ENCODE results near the gene HS1BP3. TPM values are rescaled to one million over a fixed set of nuclear protein-coding genes. Genes with fewer than 3 reads are reported as not detected.

The HS1BP3 gene
- total RNA-seq, 2 experiments from 2014 or later, result 8.8 to 10.1 TPM

DNA sequence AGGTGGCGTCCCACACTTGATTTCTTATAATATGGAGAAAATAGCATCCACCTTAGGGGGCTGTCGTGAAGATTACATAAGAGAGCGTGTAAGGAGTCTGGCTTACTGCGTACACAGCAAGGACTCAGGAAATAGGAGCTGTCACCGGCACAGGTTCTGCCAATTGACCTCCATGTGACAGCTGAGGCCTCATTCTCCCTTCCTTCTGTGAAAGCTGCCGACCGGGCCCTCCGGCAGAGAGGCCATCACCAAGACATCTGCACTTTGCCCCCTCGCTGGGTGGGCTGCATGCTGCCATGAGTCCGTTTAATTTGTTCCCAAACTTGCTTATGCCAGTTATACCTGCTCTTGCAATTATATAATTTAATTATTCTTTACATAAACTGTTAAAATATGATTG is 27.7 kb downstream of the HS1BP3 start:
- H3K27me3 ChIP-seq (ENCODE audit: control insufficient read depth in 1 of 2, insufficient read depth in 2 of 2, low read length in 2 of 2), result no peaks in the 10 kb centered on the region
- Mint-ChIP-seq H3K4me1 (ENCODE audit: low read depth) (no peaks in the 10 kb centered on the region), H3K27me3 (no peaks in the 10 kb centered on the region), H3K4me3 (no peak overlapping the region), H3K9me3 (no peaks in the 10 kb centered on the region), H3K27ac (no peak overlapping the region), H3K36me3 (ENCODE audit: low read depth) (peaks cover 44% of the 10 kb centered on the region)
- ChIA-PET POLR2A (no interaction called here), CTCF (no interaction called here)
- no peaks in the 10 kb centered on the region for H3K4me1 ChIP-seq (ENCODE audit: insufficient read depth, low read length)
- intact Hi-C loops (cut with DNase I, micrococcal nuclease), result no loop called here
- H3K36me3 ChIP-seq (ENCODE audit: insufficient read depth, low read length), result peaks cover 47% of the 10 kb centered on the region
- TF ChIP-seq, protein P1, sequence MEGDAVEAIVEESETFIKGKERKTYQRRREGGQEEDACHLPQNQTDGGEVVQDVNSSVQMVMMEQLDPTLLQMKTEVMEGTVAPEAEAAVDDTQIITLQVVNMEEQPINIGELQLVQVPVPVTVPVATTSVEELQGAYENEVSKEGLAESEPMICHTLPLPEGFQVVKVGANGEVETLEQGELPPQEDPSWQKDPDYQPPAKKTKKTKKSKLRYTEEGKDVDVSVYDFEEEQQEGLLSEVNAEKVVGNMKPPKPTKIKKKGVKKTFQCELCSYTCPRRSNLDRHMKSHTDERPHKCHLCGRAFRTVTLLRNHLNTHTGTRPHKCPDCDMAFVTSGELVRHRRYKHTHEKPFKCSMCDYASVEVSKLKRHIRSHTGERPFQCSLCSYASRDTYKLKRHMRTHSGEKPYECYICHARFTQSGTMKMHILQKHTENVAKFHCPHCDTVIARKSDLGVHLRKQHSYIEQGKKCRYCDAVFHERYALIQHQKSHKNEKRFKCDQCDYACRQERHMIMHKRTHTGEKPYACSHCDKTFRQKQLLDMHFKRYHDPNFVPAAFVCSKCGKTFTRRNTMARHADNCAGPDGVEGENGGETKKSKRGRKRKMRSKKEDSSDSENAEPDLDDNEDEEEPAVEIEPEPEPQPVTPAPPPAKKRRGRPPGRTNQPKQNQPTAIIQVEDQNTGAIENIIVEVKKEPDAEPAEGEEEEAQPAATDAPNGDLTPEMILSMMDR (IDR thresholded peaks at IDR 0.05), result no peak
- no peak overlapping the region for H3K4me3 ChIP-seq (ENCODE audit: low read length)
- no peak for ATAC-seq (ENCODE audit: poor library complexity)
- no peaks in the 10 kb centered on the region for H3K9me3 ChIP-seq (ENCODE audit: control insufficient read depth in 1 of 2, insufficient read depth in 1 of 2, low read length in 2 of 2)
- no peak for DNase-seq
- H3K27ac ChIP-seq (ENCODE audit: low read depth in 1 of 2, low read length in 2 of 2), result no peak overlapping the region

DNA sequence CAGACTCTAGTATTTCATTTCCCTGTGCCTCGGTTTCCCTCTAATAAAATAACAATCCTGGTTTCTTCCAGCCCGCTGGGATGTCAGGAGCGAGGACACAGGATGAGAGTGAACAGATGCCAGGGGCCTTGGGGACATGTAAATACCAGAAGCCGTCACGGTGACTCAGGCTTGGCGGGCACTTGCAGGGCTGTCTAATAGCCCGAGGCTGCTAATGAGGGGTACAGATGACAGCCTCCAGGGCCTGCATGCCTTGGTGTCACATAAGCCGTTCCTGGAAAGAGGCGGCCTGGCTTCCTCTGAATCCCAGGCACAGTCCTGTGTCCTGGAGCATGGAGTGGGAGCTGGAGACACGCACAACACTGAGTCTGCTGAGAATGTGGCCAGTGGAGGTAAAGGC is 28.2 kb downstream of the HS1BP3 start:
- ATAC-seq (ENCODE audit: poor library complexity), result no peak
- ChIA-PET POLR2A (no interaction called here), CTCF (no interaction called here)
- Mint-ChIP-seq H3K4me1 (ENCODE audit: low read depth) (no peaks in the 10 kb centered on the region), H3K4me3 (no peak overlapping the region), H3K9me3 (no peaks in the 10 kb centered on the region), H3K27me3 (no peaks in the 10 kb centered on the region), H3K36me3 (ENCODE audit: low read depth) (peaks cover 44% of the 10 kb centered on the region), H3K27ac (no peak overlapping the region)
- TF ChIP-seq, protein P1 (IDR thresholded peaks at IDR 0.05), result no peak
- Histone ChIP-seq H3K27ac (ENCODE audit: low read depth in 1 of 2, low read length in 2 of 2) (no peak overlapping the region), H3K27me3 (ENCODE audit: control insufficient read depth in 1 of 2, insufficient read depth in 2 of 2, low read length in 2 of 2) (no peaks in the 10 kb centered on the region), H3K36me3 (ENCODE audit: insufficient read depth, low read length) (peaks cover 47% of the 10 kb centered on the region), H3K4me1 (ENCODE audit: insufficient read depth, low read length) (no peaks in the 10 kb centered on the region), H3K9me3 (ENCODE audit: control insufficient read depth in 1 of 2, insufficient read depth in 1 of 2, low read length in 2 of 2) (no peaks in the 10 kb centered on the region), H3K4me3 (ENCODE audit: low read length) (no peak overlapping the region)
- DNase-seq, result no peak
- intact Hi-C loops (cut with DNase I, micrococcal nuclease), result no loop called here

DNA sequence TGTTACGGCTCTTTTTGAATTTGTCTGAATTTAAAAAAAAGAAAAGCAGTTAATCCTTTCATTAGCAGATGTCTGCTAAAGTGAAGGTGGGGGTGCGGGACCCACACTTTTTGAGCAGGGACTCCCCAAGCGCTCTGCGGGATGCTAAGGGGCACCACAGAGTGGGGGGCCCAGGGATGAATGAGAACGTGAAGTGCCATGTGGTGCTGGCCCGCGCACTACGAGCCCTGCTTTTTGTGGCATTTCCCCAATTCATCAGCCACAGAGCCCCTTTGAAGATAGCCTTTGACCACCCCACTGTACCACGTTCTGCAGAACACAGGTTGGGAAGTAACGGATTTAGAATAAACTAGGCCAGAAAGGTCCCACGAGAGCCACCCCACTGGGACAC is 28.6 kb downstream of the HS1BP3 start:
- CTCF ChIA-PET, result no interaction called here
- H3K4me3 Mint-ChIP-seq, result no peak overlapping the region
- no peak for DNase-seq

More for the DNA sequence above, 28.6 kb downstream of the HS1BP3 start:
- no peaks in the 10 kb centered on the region for H3K27me3 Mint-ChIP-seq
- ATAC-seq (ENCODE audit: poor library complexity), result no peak
- Histone ChIP-seq H3K9me3 (ENCODE audit: control insufficient read depth in 1 of 2, insufficient read depth in 1 of 2, low read length in 2 of 2) (no peaks in the 10 kb centered on the region), H3K4me3 (ENCODE audit: low read length) (no peak overlapping the region), H3K27ac (ENCODE audit: low read depth in 1 of 2, low read length in 2 of 2) (no peak overlapping the region), H3K27me3 (ENCODE audit: control insufficient read depth in 1 of 2, insufficient read depth in 2 of 2, low read length in 2 of 2) (no peaks in the 10 kb centered on the region), H3K36me3 (ENCODE audit: insufficient read depth, low read length) (peaks cover 47% of the 10 kb centered on the region), H3K4me1 (ENCODE audit: insufficient read depth, low read length) (no peaks in the 10 kb centered on the region)
- peaks cover 44% of the 10 kb centered on the region for H3K36me3 Mint-ChIP-seq (ENCODE audit: low read depth)
- H3K27ac Mint-ChIP-seq, result no peak overlapping the region
- POLR2A ChIA-PET, result no interaction called here
- no peaks in the 10 kb centered on the region for H3K4me1 Mint-ChIP-seq (ENCODE audit: low read depth)
- TF ChIP-seq, protein P1 (IDR thresholded peaks at IDR 0.05), result no peak
- intact Hi-C loops (cut with DNase I, micrococcal nuclease), result no loop called here
- H3K9me3 Mint-ChIP-seq, result no peaks in the 10 kb centered on the region

All from CD4-positive, alpha-beta T cell (primary cell).